Keratinocyte (primary cell): ENCODE measurements around the gene PTPRN2.

Experiments used
- CTCF ChIP-seq, 3 experiments: IDR thresholded peaks in 1 of 3; conservative IDR thresholded peaks in 1 of 3; optimal IDR thresholded peaks in 1 of 3; 2 replicates in 2 of 3; 3 replicates in 1 of 3; pipeline versions ENCODE3 to v1.5.1; 2011; ENCODE audit warnings: low read length in 3 of 3, mild to moderate bottlenecking in 3 of 3, moderate library complexity in 2 of 3, control low read depth in 1 of 3, inconsistent platforms in 1 of 3; ENCODE audit not compliant: insufficient read depth in 2 of 3; ENCODE audit errors: extremely low read depth in 1 of 3
- EZH2 ChIP-seq: IDR thresholded peaks from one replicate; pipeline ENCODE4 v1.6.1; 2012; ENCODE audit warnings: inconsistent platforms, mild to moderate bottlenecking, low read length, moderate library complexity

GRCh38 chr7:157828881-157829280 lies 758.7 kb downstream of the PTPRN2 start:
- TF ChIP-seq CTCF (optimal IDR thresholded peaks at IDR 0.05 in 1 of 3, IDR thresholded peaks at IDR 0.05 in 1 of 3, conservative IDR thresholded peaks at IDR 0.05 in 1 of 3; ENCODE audit: extremely low read depth in 1 of 3, insufficient read depth in 2 of 3, low read length in 3 of 3) (no peak), EZH2 (no peak)
